Osteocyte (in vitro differentiated cells): ENCODE results near the gene UTRN. TPM values are rescaled to one million over a fixed set of nuclear protein-coding genes. Genes with fewer than 3 reads are reported as not detected.

Source experiments
- DNase-seq: peaks from one replicate; pipeline ENCODE4 v3.0.0; 2021; ENCODE audit warnings: mixed read lengths; ENCODE audit not compliant: unreplicated experiment; ENCODE audit errors: extremely low spot score
- H3K27ac Mint-ChIP-seq: one replicate; pipeline ENCODE4 v1.8.0; 2021; ENCODE audit warnings: mild to moderate bottlenecking, mixed read lengths; ENCODE audit not compliant: unreplicated experiment
- H3K27me3 Mint-ChIP-seq: one replicate; pipeline ENCODE4 v1.8.0; 2021; ENCODE audit warnings: mixed read lengths; ENCODE audit not compliant: unreplicated experiment
- H3K36me3 Mint-ChIP-seq: one replicate; pipeline ENCODE4 v1.8.0; 2021; ENCODE audit warnings: mixed read lengths; ENCODE audit not compliant: unreplicated experiment
- H3K4me1 Mint-ChIP-seq: one replicate; pipeline ENCODE4 v1.8.0; 2021; ENCODE audit warnings: mixed read lengths; ENCODE audit not compliant: unreplicated experiment
- H3K4me3 Mint-ChIP-seq: one replicate; pipeline ENCODE4 v1.8.0; 2021; ENCODE audit warnings: mild to moderate bottlenecking, moderate library complexity, mixed read lengths; ENCODE audit not compliant: unreplicated experiment
- H3K9me3 Mint-ChIP-seq: one replicate; pipeline ENCODE4 v1.8.0; 2021; ENCODE audit warnings: mixed read lengths; ENCODE audit not compliant: unreplicated experiment
- CTCF ChIP-seq: fragments of 200-600 bp; sonication (generic); IDR thresholded peaks from 2 replicates; pipeline ENCODE4 v1.5.0; 2021; ENCODE audit warnings: antibody characterized with exemption, mild to moderate bottlenecking, moderate library complexity
- total RNA-seq: library from RNA; stranded (reverse); gene quantifications from 2 replicates; pipeline ENCODE4 v1.2.1, GENCODE V29; 2021

UTRN gene
- total RNA-seq, 1 donor from 2014 or later, result 144 TPM

- Mint-ChIP-seq H3K4me3 (no peak overlapping the region), H3K36me3 (peaks cover 7% of the 10 kb centered on the region), H3K4me1 (peaks cover 56% of the 10 kb centered on the region), H3K9me3 (peaks cover 5% of the 10 kb centered on the region), H3K27me3 (no peaks in the 10 kb centered on the region), H3K27ac (peak overlapping the region; percentile 62)
- no peak for TF ChIP-seq CTCF
- no peak for DNase-seq
Observed at GRCh38 chr6:144321839-144322591, 36.9 kb downstream of the UTRN start.

GRCh38 chr6:144325232-144325631, 40.1 kb downstream of the UTRN start:
- no peak overlapping the region for H3K4me3 Mint-ChIP-seq
- no peak for TF ChIP-seq CTCF
- H3K27ac Mint-ChIP-seq, result no peak overlapping the region
- no peaks in the 10 kb centered on the region for H3K27me3 Mint-ChIP-seq
- peaks cover 52% of the 10 kb centered on the region for H3K4me1 Mint-ChIP-seq
- peaks cover 7% of the 10 kb centered on the region for H3K36me3 Mint-ChIP-seq
- peaks cover 5% of the 10 kb centered on the region for H3K9me3 Mint-ChIP-seq
- DNase-seq, result no peak

GRCh38 chr6:144326393-144326792, 41.3 kb downstream of the UTRN start:
- Mint-ChIP-seq H3K9me3 (peaks cover 5% of the 10 kb centered on the region), H3K36me3 (peaks cover 7% of the 10 kb centered on the region), H3K27ac (no peak overlapping the region), H3K4me3 (no peak overlapping the region), H3K4me1 (peaks cover 50% of the 10 kb centered on the region), H3K27me3 (no peaks in the 10 kb centered on the region)
- no peak for TF ChIP-seq CTCF
- no peak for DNase-seq

- Mint-ChIP-seq H3K9me3 (peaks cover 5% of the 10 kb centered on the region), H3K4me1 (peaks cover 54% of the 10 kb centered on the region), H3K4me3 (no peak overlapping the region), H3K27ac (peak overlapping the region; percentile 50), H3K27me3 (no peaks in the 10 kb centered on the region), H3K36me3 (peaks cover 7% of the 10 kb centered on the region)
- TF ChIP-seq CTCF, result no peak
- peak; percentile 40 for DNase-seq
Observed at GRCh38 chr6:144327081-144327480, 41.9 kb downstream of the UTRN start.

- H3K4me1 Mint-ChIP-seq, result peaks cover 44% of the 10 kb centered on the region
- H3K4me3 Mint-ChIP-seq, result no peak overlapping the region
- peaks cover 3% of the 10 kb centered on the region for H3K36me3 Mint-ChIP-seq
Observed at GRCh38 chr6:144330017-144330987, 45.2 kb downstream of the UTRN start.

More at GRCh38 chr6:144330017-144330987, 45.2 kb downstream of the UTRN start:
- no peak for TF ChIP-seq CTCF
- Mint-ChIP-seq H3K27me3 (no peaks in the 10 kb centered on the region), H3K9me3 (peaks cover 5% of the 10 kb centered on the region), H3K27ac (peak overlapping the region; percentile 36)
- DNase-seq, result peak; percentile 60
